Astrocyte of the cerebellum (primary cell): Measurements from ENCODE around the gene CTSH.
A peak's percentile ranks its signal among the peaks of the same experiment; 100 is the strongest.

Source experiments
- DNase-seq: peaks from one replicate; pipeline ENCODE4 v3.0.0-alpha.2; 2011; ENCODE audit warnings: low read depth
- H3K4me3 ChIP-seq: 2 replicates; pipeline ENCODE4 v1.5.1; 2011; ENCODE audit warnings: mild to moderate bottlenecking, low read depth, low read length, moderate library complexity
- CTCF ChIP-seq: IDR thresholded peaks from 2 replicates; pipeline ENCODE4 v1.5.1; 2012; ENCODE audit warnings: low read length, low read depth, moderate library complexity, mild to moderate bottlenecking; ENCODE audit errors: missing control alignments
- in situ Hi-C: cut with HindIII; loops from 2 replicates; pipeline ENCODE4 v1.10.0; 2017; ENCODE audit warnings: low sequenced_read_pairs

CTSH gene

GRCh38 chr15:78944669-78945407 lies at the start of gene CTSH:
Gene CTSH, minus strand, starts transcription at chr15:78945046. Its CDS starts 65 bp downstream, at chr15:78944981.
- no peak for TF ChIP-seq CTCF
- in situ Hi-C loops, result no loop called here
- H3K4me3 ChIP-seq, result peak within 1 kb of the TSS; percentile 39
- DNase-seq, result no peak

- TF ChIP-seq CTCF, result no peak
- in situ Hi-C loops, result no loop called here
Measured at GRCh38 chr15:78993931-78994530, 49.2 kb upstream of the CTSH start.

GRCh38 chr15:78993257-78993930 lies 48.5 kb upstream of the CTSH start:
- in situ Hi-C loops, result no loop called here
- no peak for TF ChIP-seq CTCF
- no peak for DNase-seq
- no peak overlapping the region for H3K4me3 ChIP-seq

More at GRCh38 chr15:78993931-78994530, 49.2 kb upstream of the CTSH start:
- no peak overlapping the region for H3K4me3 ChIP-seq
- DNase-seq, result no peak

GRCh38 chr15:78992416-78993256 lies 47.8 kb upstream of the CTSH start:
- in situ Hi-C loops, result no loop called here
- TF ChIP-seq CTCF, result no peak
- no peak overlapping the region for H3K4me3 ChIP-seq
- no peak for DNase-seq

- TF ChIP-seq CTCF, result no peak
- in situ Hi-C loops, result no loop called here
- H3K4me3 ChIP-seq, result no peak overlapping the region
- DNase-seq, result no peak
Measured at GRCh38 chr15:78991879-78992278, 47.0 kb upstream of the CTSH start.

GRCh38 chr15:78991476-78991875 lies 46.6 kb upstream of the CTSH start:
- DNase-seq, result no peak

More at GRCh38 chr15:78991476-78991875, 46.6 kb upstream of the CTSH start:
- TF ChIP-seq CTCF, result no peak
- in situ Hi-C loops, result no loop called here
- no peak overlapping the region for H3K4me3 ChIP-seq
